ENCODE measurements around the gene SPRY2. TPM values are rescaled to one million over a fixed set of nuclear protein-coding genes. Genes with fewer than 3 reads are reported as not detected.

The SPRY2 gene
- total and polyA plus RNA-seq, 2 of the 13 experiments (the other 11 are each of a cell fraction or from before 2014, with no cell fraction given) = 7.4 to 25.1 TPM

DNA sequence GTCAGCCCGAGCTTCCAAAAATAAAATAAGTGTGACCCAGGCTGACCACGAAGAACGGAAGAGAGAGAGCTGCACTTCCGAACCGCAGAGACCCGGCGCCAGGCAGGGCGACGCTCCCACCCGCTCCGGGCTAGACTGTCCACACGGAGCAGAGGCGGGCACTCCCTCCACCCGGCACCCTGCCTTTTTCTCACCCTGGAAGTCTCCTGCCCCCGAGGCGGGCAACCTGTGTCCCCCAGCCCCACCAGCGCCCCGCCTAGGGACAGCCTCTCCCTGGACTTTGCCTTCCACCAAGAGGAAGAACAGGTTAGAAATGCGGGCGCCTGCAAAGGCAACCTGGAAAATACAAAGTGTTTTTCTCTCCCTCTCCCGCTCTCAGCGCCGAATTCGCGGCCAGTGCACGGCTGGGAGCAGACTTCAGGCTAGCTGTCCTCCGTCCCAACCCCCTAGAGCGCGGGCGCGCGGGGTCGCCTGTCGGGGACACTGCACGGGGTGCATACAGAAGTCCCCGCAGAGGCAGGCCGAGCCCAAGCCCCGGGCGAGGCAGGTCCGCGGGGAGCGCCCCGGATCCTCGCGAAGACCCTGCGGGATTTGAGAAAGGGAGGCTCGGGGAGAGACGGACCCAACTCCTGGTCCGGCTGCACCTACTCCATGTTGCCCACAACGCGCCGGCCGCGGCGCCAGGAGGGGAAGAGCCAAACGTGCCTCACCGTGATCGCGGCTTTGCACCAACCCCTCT, 845 bp downstream of the SPRY2 start (continued):
- TF ChIP-seq ZNF83 (CRISPR knock-in tag; IDR thresholded peaks at IDR 0.05; ENCODE audit: borderline replicate concordance) = no peak
- TF ChIP-seq NFKBIZ (CRISPR knock-in tag; IDR thresholded peaks at IDR 0.05) = no peak
- TF ChIP-seq, protein P1, sequence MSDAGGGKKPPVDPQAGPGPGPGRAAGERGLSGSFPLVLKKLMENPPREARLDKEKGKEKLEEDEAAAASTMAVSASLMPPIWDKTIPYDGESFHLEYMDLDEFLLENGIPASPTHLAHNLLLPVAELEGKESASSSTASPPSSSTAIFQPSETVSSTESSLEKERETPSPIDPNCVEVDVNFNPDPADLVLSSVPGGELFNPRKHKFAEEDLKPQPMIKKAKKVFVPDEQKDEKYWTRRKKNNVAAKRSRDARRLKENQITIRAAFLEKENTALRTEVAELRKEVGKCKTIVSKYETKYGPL (CRISPR knock-in tag; IDR thresholded peaks at IDR 0.05) = no peak
- no peak for TF ChIP-seq PAWR (CRISPR knock-in tag; IDR thresholded peaks at IDR 0.05; ENCODE audit: borderline replicate concordance)
- 0 out of 2 replicates have a peak, but pooled peaks have one; percentile 52 for TF ChIP-seq ZNF501 (CRISPR knock-in tag; IDR thresholded peaks at IDR 0.05)
- no peak for TF ChIP-seq TMF1 (CRISPR knock-in tag; IDR thresholded peaks at IDR 0.05; ENCODE audit: low read depth)
- TF ChIP-seq ZNF567 (CRISPR knock-in tag; IDR thresholded peaks at IDR 0.05; ENCODE audit: borderline replicate concordance) = no peak
- no peak for TF ChIP-seq ZNF337 (CRISPR knock-in tag; IDR thresholded peaks at IDR 0.05; ENCODE audit: borderline replicate concordance, low read depth)
- no peak for TF ChIP-seq ZNF792 (CRISPR knock-in tag; IDR thresholded peaks at IDR 0.05)
- no peak for TF ChIP-seq ZNF572 (CRISPR knock-in tag; IDR thresholded peaks at IDR 0.05)
- no peak for TF ChIP-seq STAG1 (CRISPR knock-in tag; IDR thresholded peaks at IDR 0.05)
- TF ChIP-seq NKX3-1 (CRISPR knock-in tag; IDR thresholded peaks at IDR 0.05) = no peak
- no peak for TF ChIP-seq ZNF446 (CRISPR knock-in tag; IDR thresholded peaks at IDR 0.05)
- TF ChIP-seq ZNF460 (CRISPR knock-in tag; IDR thresholded peaks at IDR 0.05; ENCODE audit: borderline replicate concordance) = no peak
- peak; percentile 25; the same call in 1 of the 2 replicates for TF ChIP-seq ZFP91 (CRISPR knock-in tag; IDR thresholded peaks at IDR 0.05; ENCODE audit: borderline replicate concordance)
- TF ChIP-seq SRY (CRISPR knock-in tag; IDR thresholded peaks at IDR 0.05) = no peak
- TF ChIP-seq, protein P2, sequence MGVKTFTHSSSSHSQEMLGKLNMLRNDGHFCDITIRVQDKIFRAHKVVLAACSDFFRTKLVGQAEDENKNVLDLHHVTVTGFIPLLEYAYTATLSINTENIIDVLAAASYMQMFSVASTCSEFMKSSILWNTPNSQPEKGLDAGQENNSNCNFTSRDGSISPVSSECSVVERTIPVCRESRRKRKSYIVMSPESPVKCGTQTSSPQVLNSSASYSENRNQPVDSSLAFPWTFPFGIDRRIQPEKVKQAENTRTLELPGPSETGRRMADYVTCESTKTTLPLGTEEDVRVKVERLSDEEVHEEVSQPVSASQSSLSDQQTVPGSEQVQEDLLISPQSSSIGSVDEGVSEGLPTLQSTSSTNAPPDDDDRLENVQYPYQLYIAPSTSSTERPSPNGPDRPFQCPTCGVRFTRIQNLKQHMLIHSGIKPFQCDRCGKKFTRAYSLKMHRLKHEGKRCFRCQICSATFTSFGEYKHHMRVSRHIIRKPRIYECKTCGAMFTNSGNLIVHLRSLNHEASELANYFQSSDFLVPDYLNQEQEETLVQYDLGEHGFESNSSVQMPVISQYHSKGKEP (CRISPR knock-in tag; IDR thresholded peaks at IDR 0.05) = no peak
- no peak for TF ChIP-seq FOXO1 (CRISPR knock-in tag; IDR thresholded peaks at IDR 0.05)
- no peak for TF ChIP-seq CCAR2 (optimal IDR thresholded peaks at IDR 0.05; ENCODE audit: low read depth, low read length)
- no peak for TF ChIP-seq GLMP (CRISPR knock-in tag; IDR thresholded peaks at IDR 0.05; ENCODE audit: borderline replicate concordance)
- TF ChIP-seq MXD4 (CRISPR knock-in tag; IDR thresholded peaks at IDR 0.05) = no peak
- peak; percentile 25; the same call in 1 of the 2 replicates for TF ChIP-seq HNF4G (IDR thresholded peaks at IDR 0.05; ENCODE audit: borderline replicate concordance, low read depth, low read length)
- TF ChIP-seq HNF4G (CRISPR knock-in tag; IDR thresholded peaks at IDR 0.05; ENCODE audit: borderline replicate concordance, low read depth) = no peak
- TF ChIP-seq ZFP36L2 (CRISPR knock-in tag; IDR thresholded peaks at IDR 0.05) = no peak
- TF ChIP-seq ZNF350 (CRISPR knock-in tag; IDR thresholded peaks at IDR 0.05; ENCODE audit: borderline replicate concordance, low read depth) = no peak; the same call in 1 of the 2 replicates
- no peak for TF ChIP-seq THAP7 (CRISPR knock-in tag; IDR thresholded peaks at IDR 0.05)

All from HepG2 (cell line).